GM19025 (cell line): ENCODE results near the gene RALY.
"Not testable (repeated sequence)": the region's sequence is repeated elsewhere in the genome, so short reads cannot be mapped to it uniquely, and the experiment has no call there.

ENCODE experiments used
- ATAC-seq: cut with Tn5 transposase; IDR thresholded peaks from one replicate; pipeline ENCODE4 v1.9.1; 2021; ENCODE audit warnings: mild to moderate bottlenecking, low read depth, moderate library complexity; ENCODE audit not compliant: unreplicated experiment

RALY gene

DNA sequence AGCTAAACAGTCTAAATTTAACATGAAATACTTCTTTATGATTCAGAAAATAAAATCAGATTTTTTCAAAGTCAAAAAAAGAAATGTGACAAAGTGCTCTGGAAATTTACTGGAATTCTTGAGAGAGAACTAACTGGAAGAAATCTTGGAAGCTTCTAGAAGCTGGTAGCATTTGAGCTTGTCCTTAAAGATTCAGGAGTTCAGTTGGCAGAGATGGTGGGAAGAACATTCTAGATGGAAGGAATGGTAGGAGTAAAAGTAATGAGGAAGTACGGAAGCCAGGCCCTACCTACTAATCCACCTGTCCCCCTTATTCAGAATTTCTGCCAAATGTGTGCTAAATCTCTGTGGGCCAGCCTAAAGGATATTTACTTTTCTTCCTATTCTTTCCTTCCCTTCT is 21.2 kb downstream of the RALY start:
- ATAC-seq: no peak

DNA sequence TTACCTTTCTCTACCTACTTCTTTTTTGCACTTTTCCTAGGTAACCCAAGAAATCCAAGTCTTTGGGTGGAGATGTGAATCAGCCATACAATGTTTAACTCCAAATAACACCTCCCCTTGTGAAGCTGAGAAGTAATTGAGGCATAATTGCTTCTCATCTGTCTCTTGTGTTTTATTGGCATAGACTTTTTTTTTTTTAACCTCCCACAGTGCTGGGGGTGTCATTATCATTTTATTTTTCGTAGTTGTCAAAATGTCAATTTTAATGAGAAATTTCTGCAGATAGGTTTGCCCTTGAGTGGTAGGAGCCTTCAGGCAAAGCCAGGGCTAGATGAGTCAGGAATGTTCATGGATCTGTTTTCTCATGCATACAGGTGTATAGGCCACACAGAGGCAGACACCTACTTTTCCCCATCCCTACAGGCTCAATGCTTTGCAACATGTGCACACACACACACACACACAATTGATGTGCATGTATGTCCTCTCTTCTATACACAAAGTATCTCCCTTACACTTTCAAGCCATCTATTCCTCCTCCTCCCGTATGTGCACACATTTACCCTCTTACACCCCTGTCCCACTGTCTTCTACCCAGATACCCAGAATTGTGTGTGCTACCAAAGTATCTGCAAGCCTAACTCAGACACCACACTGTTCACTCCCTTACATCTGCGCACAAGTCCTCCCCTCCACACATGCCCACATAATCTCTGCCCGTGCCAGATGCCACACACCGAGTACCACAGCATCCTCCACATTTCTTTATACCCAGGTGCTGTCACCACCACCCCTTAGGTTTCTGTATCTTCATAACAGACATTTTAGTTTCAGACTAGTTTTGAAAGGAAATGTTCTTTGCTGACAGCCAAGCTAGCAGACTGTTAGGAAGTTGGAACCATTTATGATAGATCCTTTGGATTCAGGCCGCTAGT is 22.0 kb downstream of the RALY start:
- ATAC-seq: no peak

DNA sequence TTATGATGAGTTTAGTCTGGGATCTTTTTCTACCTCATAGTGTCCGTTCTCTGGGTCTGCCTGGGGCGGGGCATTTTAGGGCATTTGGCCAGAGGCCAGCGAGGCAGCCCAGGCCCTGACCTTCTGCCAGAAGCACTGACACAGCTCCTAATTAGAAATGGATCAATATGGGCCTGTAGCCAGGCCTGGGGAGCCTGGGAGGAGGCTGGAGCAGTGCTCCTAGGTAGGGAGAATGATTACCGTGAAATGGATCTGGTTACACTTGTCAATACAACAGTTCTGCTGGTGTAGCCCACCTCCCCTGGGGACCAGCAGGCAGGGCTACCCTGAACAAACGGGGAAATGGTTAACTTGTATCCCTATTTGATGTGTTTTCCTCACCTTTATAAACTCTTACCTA is 23.0 kb downstream of the RALY start:
- ATAC-seq: no peak

DNA sequence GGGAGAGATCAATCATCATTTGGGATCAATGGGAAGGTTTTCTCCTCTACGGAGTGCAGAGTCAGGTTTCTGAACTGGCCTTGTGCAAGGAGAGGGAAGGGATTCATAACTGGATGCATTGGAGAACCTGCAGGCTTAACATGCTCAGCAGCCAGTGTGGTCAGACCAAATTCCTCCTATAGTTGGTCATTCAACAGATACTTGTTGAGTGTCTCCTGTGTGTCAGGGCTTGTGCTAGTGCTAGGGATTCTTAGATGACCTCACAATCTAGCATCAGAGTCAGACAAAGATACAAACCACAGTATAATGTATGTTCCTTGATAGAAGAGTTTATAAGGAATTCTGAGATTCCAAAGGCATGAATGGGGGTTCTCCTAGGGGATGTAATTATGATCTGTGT is 23.9 kb downstream of the RALY start:
- no peak for ATAC-seq

DNA sequence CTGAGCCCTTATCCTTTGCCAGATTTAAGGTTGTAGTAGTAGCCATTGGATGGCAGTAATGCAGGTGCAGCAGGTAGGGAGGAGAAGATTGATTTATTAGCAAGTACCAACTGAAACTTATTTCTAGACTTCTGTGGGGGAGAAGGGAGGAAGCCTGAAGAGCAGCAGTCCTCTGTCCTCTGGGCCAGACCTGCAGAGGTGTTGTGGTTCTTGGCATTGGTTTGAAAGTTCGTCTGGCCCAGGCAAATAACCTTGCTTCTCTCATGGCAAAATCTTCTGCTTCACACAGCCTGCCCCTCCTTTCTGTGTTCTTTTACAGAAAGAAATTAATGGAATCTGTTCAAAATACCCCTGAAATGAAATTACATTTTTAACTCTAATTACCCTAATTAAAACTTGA is 24.5 kb downstream of the RALY start:
- no peak for ATAC-seq

DNA sequence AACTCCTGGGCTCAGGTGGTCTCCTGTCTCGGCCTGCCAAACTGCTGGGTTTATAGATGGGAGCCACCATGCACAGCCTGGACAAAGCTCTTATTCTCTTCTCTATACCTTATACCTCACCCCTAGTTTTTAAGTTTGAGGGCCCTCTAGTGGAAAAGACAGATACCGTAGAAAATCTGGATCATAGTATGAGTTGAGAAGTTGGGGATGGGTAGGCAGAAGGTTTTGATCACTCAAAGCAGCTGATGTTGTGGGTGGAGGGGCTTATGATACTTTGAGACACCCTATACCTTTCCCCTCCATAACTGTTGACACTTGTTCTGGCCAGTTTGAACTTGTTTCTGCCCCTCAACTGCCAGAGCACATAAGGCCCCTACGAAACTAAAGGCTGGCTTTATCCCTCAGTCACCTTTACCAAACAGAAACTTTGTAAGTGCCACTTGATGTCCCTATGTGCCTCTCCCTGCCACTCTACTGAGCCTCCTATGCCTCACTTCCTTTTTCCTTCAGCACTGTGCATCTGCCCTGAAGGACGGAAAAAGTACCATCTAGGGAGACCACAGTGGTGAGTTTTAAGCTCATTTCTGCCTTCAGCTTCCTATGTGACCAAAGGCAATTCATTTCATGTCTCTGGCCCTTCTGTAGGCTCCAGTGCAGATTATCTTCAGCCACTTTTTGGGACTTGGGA is 28.6 kb downstream of the RALY start:
- peak; percentile 48 for ATAC-seq

DNA sequence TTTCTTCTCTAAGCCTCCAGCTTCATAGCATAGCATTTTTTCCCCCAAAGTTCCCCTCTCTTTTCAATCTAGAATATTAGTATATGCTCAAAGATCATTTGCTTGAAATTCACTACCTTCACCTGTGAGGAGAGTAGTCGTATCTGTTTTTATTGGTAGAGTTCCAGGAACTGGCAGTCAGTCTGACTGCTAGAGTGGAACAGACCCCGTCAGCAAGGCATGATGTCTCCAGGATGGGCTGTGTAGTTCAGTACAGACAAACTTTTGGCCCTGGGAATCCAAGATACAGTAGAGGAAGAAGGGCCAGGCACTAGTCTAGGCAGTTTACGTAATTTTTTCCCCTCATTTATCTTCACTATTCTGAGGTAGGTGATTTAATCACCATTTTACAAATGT is 29.1 kb downstream of the RALY start:
- no peak for ATAC-seq

DNA sequence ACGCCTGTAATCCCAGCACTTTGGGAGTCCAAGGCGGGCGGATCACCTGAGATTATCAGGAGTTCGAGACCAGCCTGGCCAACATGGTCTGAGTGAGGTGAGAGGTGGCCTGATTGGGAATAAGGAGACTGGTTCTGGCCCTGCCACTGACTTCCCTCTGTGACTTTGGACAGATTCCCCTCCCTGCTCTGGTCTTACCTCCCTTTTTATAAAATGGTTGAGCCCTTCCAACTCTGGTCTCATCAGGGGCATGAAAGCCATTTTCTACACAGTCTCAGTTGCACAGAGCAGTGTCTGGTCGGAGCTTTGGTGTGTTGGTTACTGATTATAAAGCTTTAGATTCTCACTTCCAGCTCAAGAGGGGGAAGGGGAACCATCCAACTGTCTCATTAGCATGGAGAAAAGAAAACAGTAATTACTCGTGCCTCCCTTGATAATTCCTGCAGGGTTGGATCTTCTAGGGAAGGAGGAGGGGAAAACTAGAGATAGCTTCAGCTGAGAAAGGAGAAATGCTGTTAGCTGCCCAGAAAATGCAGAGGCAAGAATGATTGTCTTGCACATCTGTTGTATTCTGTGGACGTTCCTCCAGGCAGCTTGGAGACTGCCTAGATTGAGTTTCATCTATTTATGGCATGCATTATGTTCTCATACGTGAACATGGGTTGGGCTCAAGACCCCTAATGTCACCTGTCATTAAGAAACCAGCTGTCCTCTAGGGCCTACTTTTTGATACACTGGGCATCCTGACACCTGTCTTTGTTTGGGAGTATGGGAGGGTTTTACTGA is 30.4 kb downstream of the RALY start:
- ATAC-seq: no peak

DNA sequence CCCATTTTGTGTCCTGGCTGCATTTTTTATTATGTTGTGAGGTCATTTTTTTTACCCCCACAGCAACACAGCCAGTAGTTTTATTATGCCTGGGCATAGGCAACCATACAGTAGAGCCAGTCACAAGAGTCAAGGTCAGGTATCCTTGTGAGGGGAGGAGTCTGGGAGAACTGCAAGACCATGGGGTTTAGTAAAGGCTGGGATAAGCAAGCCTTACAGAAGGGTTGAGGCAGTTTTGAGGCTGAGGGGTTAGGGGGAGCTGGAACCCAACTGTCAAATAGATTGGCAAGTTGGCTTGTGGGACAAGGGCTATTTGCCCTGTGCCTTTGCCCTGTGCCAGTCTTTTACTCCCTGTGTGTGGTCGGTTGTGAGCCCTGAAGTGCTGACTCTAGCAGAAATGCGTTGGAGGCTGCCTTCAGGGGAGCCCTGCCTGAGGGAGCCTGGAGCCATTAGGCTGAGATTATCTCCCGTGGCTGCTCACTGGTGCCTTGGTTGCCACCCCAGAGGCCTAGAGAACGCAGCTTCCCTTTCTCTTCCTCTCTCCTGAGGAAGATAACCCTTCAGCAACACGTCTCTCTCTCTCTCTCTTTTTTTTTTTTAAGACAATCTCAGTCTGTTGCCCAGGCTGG is 31.1 kb downstream of the RALY start:
- no peak for ATAC-seq

DNA sequence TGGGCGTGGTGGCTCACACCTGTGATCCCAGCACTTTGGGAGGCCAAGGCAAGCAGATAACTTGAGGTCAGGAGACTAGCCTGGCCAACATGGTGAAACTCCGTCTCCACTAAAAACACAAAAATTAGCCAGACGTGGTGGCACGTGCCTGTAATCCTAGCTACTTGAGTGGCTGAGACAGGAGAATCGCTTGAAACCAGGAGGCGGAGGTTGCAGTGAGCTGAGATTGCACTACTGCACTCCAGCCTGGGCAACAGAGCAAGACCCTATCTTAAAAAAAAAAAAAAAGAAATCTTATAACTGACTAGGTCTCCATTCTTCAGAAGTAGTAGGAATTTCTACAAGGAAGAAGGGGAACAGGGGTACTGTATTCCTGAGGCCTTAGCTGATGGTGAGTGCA is 34.3 kb downstream of the RALY start:
- not testable (repeated sequence) for ATAC-seq

DNA sequence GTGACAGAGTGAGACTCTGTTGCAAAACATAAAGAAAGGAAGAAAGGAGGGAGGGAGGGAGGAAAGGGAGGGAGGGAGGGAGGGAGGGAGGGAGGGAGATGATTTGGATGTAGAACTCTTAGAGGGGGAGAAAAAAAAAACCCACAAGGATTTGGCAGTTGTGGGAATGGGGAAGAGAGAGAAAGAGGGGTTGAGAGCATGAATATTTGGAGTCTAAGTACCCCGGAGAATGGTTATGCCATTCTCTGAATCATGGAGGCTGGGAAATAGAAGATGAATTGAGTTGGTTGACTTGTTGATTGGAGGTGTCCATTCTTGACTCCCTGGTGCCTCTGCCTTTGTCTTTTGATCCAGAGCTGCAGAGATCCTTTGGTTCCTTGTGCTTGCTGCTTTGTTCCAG is 35.7 kb downstream of the RALY start:
- no peak for ATAC-seq

DNA sequence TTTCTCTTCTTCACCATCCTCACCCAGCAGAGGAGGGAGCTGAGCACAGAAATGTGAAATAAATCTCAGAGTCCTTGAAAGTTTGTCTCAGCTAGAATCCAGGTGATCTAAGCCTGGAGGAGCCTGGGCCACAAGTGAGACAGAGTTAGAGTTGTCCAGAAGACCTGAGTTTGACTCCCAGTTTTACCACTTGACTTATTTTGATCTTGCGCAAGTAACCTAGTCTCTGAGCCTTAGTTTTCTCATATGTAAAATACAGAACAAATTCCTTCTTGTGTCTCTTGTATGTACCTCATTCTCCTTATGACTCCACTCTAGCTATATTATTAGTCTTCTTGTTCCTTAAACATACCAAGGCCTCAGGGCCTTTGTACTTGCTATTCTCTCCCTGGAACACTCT is 36.7 kb downstream of the RALY start:
- no peak for ATAC-seq

DNA sequence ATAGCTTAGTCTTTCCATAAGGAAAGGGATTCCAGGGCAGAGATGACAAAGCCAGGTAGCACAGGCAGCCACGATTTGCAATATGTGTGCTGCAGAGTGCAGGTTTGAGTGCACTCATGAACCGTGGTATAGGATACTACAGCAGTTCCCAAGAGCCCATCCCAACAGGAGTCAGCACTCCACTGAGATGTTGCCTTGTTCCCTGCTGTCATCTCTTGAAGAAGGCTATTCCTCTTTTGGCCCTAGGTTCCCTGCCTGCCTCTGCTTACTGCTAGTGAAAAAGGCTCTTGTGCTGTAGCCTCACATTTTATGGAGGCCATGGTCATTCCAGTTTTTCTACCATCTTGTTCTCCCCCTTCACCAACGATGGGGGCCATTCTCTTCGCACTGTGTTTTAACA is 40.2 kb downstream of the RALY start:
- ATAC-seq: no peak

DNA sequence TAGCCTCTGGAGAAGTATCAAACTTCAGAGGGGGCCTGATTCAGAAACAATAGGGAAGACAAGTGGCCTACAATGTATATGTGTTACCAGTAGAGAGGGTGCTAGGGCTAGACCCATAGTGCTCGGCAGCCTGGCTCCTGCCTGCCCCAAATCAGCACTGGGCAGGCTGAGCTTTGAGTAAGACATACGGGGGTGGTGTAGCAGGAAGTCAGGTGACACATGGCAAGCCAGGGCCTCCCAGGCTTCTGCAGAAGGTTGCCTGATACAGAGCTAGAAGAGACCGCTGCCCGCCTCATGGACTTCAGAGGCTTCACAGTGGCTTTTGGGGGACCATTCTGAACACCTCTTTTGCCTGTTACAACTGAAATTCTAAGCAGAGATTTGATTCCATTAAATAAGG is 43.4 kb downstream of the RALY start:
- no peak for ATAC-seq

DNA sequence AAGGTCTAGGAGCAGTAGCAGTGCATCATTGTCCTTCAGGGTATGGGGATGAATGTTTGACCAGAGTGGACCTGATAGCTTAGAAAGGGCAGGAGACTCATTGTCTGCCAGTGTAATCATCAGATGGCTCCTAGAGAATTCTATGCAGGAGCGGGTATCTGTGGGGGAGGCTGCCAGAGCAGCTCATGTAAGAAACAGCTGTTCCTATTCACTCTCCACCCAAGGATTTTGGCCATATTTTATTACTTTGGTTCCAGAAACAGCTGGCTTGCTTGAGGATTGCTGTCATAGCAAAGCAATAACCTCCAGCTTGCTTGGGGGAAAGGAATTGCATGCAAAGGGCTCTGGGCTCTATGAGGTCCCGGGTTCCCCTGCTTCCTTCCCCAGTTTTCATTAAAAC is 44.1 kb downstream of the RALY start:
- ATAC-seq: no peak

DNA sequence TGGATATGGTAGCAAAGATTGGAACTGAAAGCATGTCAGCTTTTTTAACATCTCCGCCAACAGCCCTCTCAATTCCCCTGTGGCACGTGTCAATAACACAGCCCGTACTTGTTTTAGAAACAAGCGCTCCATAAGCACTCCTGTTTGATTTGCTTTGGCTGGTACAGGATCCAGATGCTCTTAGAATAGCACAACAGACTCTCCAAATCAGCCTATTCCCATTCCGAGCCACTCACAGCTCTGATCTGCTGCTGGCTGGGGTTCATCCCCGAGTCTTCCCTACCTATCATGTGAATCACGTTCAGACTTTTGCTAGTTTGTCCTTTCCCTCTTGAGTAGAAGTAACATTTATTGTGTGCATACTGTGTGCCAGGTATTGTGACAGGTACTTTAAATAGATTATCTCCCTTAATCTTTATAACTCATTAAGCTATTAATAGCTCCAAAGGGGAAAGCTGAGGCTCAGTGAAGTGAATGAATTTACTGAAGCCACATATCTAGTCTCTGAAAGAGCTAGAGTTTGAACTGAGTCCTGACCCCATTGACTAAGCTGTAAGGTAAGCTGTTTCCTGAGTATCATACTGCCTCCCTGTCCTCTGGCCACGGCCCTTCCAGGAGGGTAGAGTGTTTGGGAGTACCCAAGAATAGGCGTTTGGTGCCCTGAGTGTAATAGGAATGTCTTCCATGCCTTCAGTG is 46.7 kb downstream of the RALY start:
- no peak for ATAC-seq

DNA sequence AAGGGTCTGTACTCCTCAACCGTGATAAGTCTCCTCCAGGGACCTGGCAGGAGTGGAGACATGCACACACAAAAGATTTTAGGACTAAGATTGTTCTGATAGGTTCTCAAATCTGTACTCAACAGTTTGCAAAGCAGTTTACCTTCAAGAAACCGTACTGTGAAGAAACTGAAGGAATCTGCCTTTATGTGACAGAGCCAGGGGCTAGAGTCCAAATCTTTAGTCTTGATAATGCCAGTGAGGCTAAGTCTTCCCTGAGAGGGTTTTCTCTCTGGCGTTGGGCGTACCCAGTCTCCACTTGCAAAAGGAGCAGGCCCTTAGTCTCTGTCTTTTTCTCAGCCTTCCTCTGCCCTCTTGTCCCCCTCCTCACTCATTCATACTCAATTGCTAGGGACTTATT is 47.5 kb downstream of the RALY start:
- ATAC-seq: no peak

DNA sequence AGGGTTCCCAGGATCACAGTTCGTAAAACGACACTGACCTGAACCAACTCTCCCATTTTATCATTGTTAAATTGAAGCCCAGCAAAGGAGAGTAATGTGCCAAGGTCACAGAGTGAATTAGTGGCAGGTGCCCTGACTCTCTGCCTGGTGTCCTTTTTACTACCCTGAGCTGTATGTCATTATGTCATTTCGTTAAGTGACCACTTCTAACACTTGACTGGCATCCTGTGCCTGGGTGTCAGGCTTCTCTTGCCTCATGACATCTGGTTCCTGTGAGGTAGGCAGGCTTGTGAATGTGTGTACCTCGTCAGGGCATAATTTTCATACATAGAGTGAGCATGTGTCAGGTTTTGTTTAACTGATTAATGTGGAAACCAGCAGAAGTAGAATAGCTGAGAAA is 48.6 kb downstream of the RALY start:
- ATAC-seq: no peak

DNA sequence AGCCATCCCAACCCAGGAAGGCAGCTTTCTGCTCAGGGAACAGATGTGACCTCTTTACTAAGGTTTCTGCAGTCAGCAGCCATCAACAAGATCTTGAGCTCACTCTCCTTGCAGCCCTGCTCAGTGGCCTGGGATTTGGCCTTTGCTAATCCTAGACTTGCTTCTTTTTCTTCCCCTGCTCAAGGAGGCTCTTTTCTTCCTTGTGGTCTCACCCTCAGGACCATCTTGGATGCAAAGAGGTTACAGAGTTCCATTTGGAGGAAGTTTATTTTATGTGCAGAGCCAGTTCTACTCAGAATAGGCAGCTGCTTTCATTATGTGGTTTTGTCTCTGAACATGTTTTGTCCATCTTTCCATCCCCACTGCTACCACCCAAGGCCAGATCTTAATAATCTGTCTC is 49.3 kb downstream of the RALY start:
- ATAC-seq: no peak

DNA sequence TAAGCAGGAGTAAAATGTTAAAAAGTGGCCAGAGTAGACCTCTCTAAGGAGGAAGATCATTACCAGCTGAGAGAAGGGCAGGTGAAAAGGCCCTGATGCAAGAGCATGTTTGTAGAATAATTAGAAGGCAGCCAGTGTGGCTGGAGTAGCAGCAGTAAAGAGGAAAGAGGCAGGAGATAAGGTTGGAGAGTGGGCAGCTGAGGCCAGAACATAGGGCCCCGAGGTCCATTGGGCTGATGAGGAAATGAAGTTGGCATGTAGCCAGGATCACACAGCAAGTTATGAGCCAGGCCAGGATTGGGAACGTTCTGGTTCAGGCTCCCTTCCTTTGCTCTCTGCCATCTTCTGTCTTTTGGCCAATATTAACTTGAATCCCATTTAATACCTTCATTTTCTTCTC is 51.6 kb downstream of the RALY start:
- no peak for ATAC-seq
